Measurements from ENCODE around the gene LAMC2.

GRCh38 chr1:183291216-183291762, 105.2 kb downstream of the LAMC2 start:
- TF ChIP-seq POLR2A (IDR thresholded peaks at IDR 0.05) (no peak), CTCF (IDR thresholded peaks at IDR 0.05) (no peak), EP300 (IDR thresholded peaks at IDR 0.05) (no peak)

All from ovary (tissue), 3 donors.